ENCODE measurements around the gene CLMN. TPM values are rescaled to one million over a fixed set of nuclear protein-coding genes. Genes with fewer than 3 reads are reported as not detected.

The CLMN gene
- total RNA-seq, 1 donor from 2014 or later: 19.6 TPM

- Histone ChIP-seq H3K4me3 (no peak overlapping the region), H3K4me1 (peaks cover 14% of the 10 kb centered on the region), H3K36me3 (no peaks in the 10 kb centered on the region), H3K27ac (peak overlapping the region; percentile 75), H3K27me3 (no peaks in the 10 kb centered on the region), H3K9me3 (no peaks in the 10 kb centered on the region)
- intact Hi-C loops (cut with DNase I): no loop called here
- TF ChIP-seq CTCF (IDR thresholded peaks at IDR 0.05) (no peak), POLR2AphosphoS5 (IDR thresholded peaks at IDR 0.05; ENCODE audit: insufficient read depth in 1 of 2, low read depth in 1 of 2) (no peak), POLR2A (IDR thresholded peaks at IDR 0.05) (no peak)
- no peak for DNase-seq (ENCODE audit: extremely low spot score in 2 of 2)
Observed at GRCh38 chr14:95291859-95292542, 27.7 kb downstream of the CLMN start.

GRCh38 chr14:95290871-95291431 is 28.8 kb downstream of the CLMN start:
- Histone ChIP-seq H3K9me3 (no peaks in the 10 kb centered on the region), H3K27me3 (no peaks in the 10 kb centered on the region), H3K36me3 (no peaks in the 10 kb centered on the region), H3K4me1 (peaks cover 14% of the 10 kb centered on the region), H3K27ac (peak overlapping the region; percentile 40), H3K4me3 (no peak overlapping the region)
- DNase-seq (ENCODE audit: extremely low spot score in 2 of 2): peak in 1 of 2 donors; percentile 52
- no peak for TF ChIP-seq POLR2A (IDR thresholded peaks at IDR 0.05)
- no peak for TF ChIP-seq CTCF (IDR thresholded peaks at IDR 0.05)
- peak in 1 of 2 donors; percentile 41 for TF ChIP-seq POLR2AphosphoS5 (IDR thresholded peaks at IDR 0.05; ENCODE audit: insufficient read depth in 1 of 2, low read depth in 1 of 2)
- intact Hi-C loops (cut with DNase I): no loop called here

GRCh38 chr14:95290021-95290420 is 29.7 kb downstream of the CLMN start:
- H3K4me3 ChIP-seq: no peak overlapping the region
- no peaks in the 10 kb centered on the region for H3K36me3 ChIP-seq
- no peaks in the 10 kb centered on the region for H3K27me3 ChIP-seq
- TF ChIP-seq POLR2AphosphoS5 (IDR thresholded peaks at IDR 0.05; ENCODE audit: insufficient read depth in 1 of 2, low read depth in 1 of 2): no peak
- no peak for TF ChIP-seq CTCF (IDR thresholded peaks at IDR 0.05)
- TF ChIP-seq POLR2A (IDR thresholded peaks at IDR 0.05): no peak
- H3K27ac ChIP-seq: peak overlapping the region; percentile 40
- intact Hi-C loops (cut with DNase I): no loop called here
- H3K4me1 ChIP-seq: peaks cover 14% of the 10 kb centered on the region
- H3K9me3 ChIP-seq: no peaks in the 10 kb centered on the region
- peak in 1 of 2 donors; percentile 49 for DNase-seq (ENCODE audit: extremely low spot score in 2 of 2)

GRCh38 chr14:95289323-95290010 is 30.2 kb downstream of the CLMN start:
- Histone ChIP-seq H3K27me3 (no peaks in the 10 kb centered on the region), H3K4me1 (peaks cover 14% of the 10 kb centered on the region), H3K27ac (no peak overlapping the region), H3K9me3 (no peaks in the 10 kb centered on the region), H3K4me3 (no peak overlapping the region), H3K36me3 (no peaks in the 10 kb centered on the region)
- no peak for TF ChIP-seq POLR2AphosphoS5 (IDR thresholded peaks at IDR 0.05; ENCODE audit: insufficient read depth in 1 of 2, low read depth in 1 of 2)
- TF ChIP-seq POLR2A (IDR thresholded peaks at IDR 0.05): no peak
- no peak for TF ChIP-seq CTCF (IDR thresholded peaks at IDR 0.05)
- intact Hi-C loops (cut with DNase I): no loop called here
- DNase-seq (ENCODE audit: extremely low spot score in 2 of 2): peak in 1 of 2 donors; percentile 58

Data from vagina (tissue), 2 donors.